Vagina (tissue), 2 donors: ENCODE results near the gene EIF2S3. TPM values are rescaled to one million over a fixed set of nuclear protein-coding genes. Genes with fewer than 3 reads are reported as not detected.
A peak's percentile ranks its signal among the peaks of the same experiment; 100 is the strongest.

Source experiments
- DNase-seq, 2 donors: peaks; one replicate each; pipeline ENCODE4 v3.0.0-alpha.2; 2017; ENCODE audit errors: extremely low spot score in 2 of 2
- H3K27ac ChIP-seq: fragments of 200-600 bp; sonication (generic); one replicate; pipeline ENCODE4 v1.5.1; 2019
- H3K27me3 ChIP-seq: fragments of 200-600 bp; sonication (generic); one replicate; pipeline ENCODE4 v1.5.1; 2019
- H3K36me3 ChIP-seq, 2 donors: fragments of 200-600 bp; sonication (generic); one replicate each; pipeline ENCODE4 v1.5.1; 2017 to 2019
- H3K4me1 ChIP-seq: fragments of 200-600 bp; sonication (generic); one replicate; pipeline ENCODE4 v1.5.1; 2019
- H3K4me3 ChIP-seq, 2 donors: fragments of 200-600 bp; sonication (generic); 1 replicate in 1 of 2; 2 replicates in 1 of 2; pipeline ENCODE4 v1.5.1; 2016 to 2019
- H3K9me3 ChIP-seq: fragments of 200-600 bp; sonication (generic); one replicate; pipeline ENCODE4 v1.5.1; 2019
- POLR2A ChIP-seq, 2 donors: fragments of 450-650 bp; IDR thresholded peaks; one replicate each; pipeline ENCODE4 v1.6.1; 2017; ENCODE audit warnings: antibody characterized with exemption in 2 of 2, mild to moderate bottlenecking in 2 of 2, moderate library complexity in 2 of 2
- POLR2AphosphoS5 ChIP-seq, 2 donors: sonication (generic); formaldehyde crosslinking; IDR thresholded peaks; one replicate each; pipeline ENCODE4 v1.9.0; 2017; ENCODE audit warnings: antibody characterized with exemption in 2 of 2, mild to moderate bottlenecking in 2 of 2, low read depth in 1 of 2; ENCODE audit not compliant: insufficient read depth in 1 of 2
- intact Hi-C: fragments of 100-400 bp; cut with DNase I; formaldehyde crosslinking; loops from one replicate; pipeline ENCODE4 v1.15.1; 2023
- total RNA-seq: library from RNA; depleted of rRNA; stranded (reverse); fragments of >200 nt; gene quantifications from one replicate; pipeline ENCODE4 v1.2.3, GENCODE V29; 2016
- TF ChIP-seq, protein P1 (sequence below), 3 experiments: fragments of 450-650 bp in 2 of 3; fragments of 200-600 bp in 1 of 3; sonication (generic) in 1 of 3; IDR thresholded peaks; one replicate each; pipeline ENCODE4 v1.5.1; 2017 to 2019; ENCODE audit warnings: antibody characterized with exemption in 3 of 3, mild to moderate bottlenecking in 2 of 3, moderate library complexity in 2 of 3

The EIF2S3 gene
- 121 TPM for total RNA-seq

DNA sequence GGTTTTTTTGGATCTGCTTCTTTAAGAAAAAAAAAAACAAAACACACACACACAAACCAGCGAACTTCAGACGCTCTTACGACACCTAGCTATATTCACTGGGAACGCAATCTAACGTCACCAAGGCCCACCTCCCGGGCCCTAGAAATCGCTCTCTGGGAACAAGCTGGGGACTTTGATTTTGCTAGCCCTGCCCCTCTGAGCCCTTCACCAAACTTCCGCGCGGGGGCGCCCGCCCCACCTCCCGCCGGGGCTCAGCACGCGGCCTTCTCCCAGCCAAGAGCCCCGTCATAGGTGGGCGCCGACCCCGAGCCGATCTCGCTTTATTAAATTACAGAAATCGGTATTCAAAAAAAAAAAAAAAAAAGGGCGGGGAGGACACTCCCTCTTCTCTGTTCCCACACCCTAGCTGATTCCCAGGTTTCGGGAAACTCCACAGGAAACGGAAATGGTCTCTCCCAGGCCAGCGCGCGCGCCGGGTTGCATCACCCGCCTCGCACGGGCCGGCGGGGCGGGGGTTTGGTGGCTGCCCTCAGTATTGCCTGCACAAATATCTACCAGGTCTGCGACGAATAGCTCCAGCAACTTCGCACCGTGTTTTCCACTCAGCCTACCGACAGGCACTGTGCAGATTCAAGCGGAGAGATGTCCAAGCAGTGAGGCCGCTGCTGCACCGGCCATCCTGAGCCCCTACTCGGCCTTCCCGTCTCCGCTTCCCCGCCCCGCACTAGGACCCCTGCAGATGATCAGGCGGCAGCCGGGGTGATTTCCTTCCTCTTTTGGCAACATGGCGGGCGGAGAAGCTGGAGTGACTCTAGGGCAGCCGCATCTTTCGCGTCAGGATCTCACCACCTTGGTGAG lies at the start of gene EIF2S3:
EIF2S3 (plus strand) TSS at position 775 of the 861 bp plus-strand sequence; CDS start at position 788, 13 bp downstream.
- DNase-seq, result peak in 1 of 2 donors; percentile 94
- Histone ChIP-seq H3K4me1 (peaks cover 12% of the 10 kb centered on the region), H3K36me3 (peaks cover 0 to 21% of the 10 kb centered on the region in 2 donors), H3K9me3 (no peaks in the 10 kb centered on the region), H3K4me3 (peak within 1 kb of the TSS in 1 of 2 donors; percentile 88), H3K27ac (peak within 1 kb of the TSS; percentile 77), H3K27me3 (no peaks in the 10 kb centered on the region)
- intact Hi-C loops, result loop anchor here (1.0 to 10.0 kb wide), 2 partner anchors 27 to 90 kb away; partner anchors contain the start of genes KLHL15 and ZFX
- TF ChIP-seq, protein P1, sequence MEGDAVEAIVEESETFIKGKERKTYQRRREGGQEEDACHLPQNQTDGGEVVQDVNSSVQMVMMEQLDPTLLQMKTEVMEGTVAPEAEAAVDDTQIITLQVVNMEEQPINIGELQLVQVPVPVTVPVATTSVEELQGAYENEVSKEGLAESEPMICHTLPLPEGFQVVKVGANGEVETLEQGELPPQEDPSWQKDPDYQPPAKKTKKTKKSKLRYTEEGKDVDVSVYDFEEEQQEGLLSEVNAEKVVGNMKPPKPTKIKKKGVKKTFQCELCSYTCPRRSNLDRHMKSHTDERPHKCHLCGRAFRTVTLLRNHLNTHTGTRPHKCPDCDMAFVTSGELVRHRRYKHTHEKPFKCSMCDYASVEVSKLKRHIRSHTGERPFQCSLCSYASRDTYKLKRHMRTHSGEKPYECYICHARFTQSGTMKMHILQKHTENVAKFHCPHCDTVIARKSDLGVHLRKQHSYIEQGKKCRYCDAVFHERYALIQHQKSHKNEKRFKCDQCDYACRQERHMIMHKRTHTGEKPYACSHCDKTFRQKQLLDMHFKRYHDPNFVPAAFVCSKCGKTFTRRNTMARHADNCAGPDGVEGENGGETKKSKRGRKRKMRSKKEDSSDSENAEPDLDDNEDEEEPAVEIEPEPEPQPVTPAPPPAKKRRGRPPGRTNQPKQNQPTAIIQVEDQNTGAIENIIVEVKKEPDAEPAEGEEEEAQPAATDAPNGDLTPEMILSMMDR (IDR thresholded peaks at IDR 0.05), result peak in 2 of 3 experiments; percentile 29 to 49
- TF ChIP-seq POLR2AphosphoS5 (IDR thresholded peaks at IDR 0.05; ENCODE audit: insufficient read depth in 1 of 2, low read depth in 1 of 2), result peak; percentile 93 to 95
- TF ChIP-seq POLR2A (IDR thresholded peaks at IDR 0.05), result no peak

DNA sequence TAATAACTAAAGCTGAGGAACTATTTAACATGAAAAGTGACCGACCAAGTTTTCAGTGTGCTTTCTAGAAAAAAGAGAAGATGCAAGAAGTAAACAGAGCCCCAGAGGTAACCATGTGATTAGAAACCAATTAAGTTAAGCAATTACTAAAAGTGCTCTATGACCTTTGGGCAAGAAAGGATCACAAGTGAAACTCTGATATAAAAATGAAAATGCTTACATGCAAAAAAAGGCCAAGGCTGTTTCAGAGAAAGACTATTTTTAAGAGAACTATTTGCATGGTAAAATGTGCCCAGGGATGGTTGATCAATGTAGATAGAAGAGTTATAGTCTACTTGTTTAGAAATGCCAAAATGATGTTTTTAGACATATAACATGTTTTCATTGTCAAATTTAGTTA lies 49.7 kb upstream of the EIF2S3 start:
- H3K27me3 ChIP-seq, result no peaks in the 10 kb centered on the region
- H3K9me3 ChIP-seq, result no peaks in the 10 kb centered on the region
- no peak overlapping the region for H3K27ac ChIP-seq
- no peaks in the 10 kb centered on the region for H3K36me3 ChIP-seq
- H3K4me3 ChIP-seq, result no peak overlapping the region
- no peaks in the 10 kb centered on the region for H3K4me1 ChIP-seq
- TF ChIP-seq POLR2A (IDR thresholded peaks at IDR 0.05) (no peak), POLR2AphosphoS5 (IDR thresholded peaks at IDR 0.05; ENCODE audit: insufficient read depth in 1 of 2, low read depth in 1 of 2) (no peak)
- TF ChIP-seq, protein P1 (IDR thresholded peaks at IDR 0.05), result no peak
- intact Hi-C loops, result no loop called here
- no peak for DNase-seq

DNA sequence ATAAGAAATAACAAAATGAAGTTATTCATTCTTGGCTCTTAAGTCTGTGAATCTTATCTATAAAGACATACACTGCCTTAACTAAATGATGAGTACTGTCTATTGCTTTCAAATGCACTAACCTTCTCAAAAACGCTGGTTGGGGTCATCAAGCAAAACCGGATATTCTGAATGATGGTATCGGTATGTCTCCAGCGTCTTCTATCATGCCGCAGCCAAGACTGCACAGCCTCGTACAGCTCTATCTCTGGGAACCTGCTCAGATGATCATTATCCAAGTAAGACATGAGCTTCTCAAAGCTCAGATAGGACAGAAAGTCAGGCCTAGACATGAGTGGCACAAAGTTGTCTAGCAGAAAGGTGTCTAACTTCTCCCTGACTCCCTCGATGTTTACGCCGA lies 48.9 kb upstream of the EIF2S3 start:
- Histone ChIP-seq H3K27ac (no peak overlapping the region), H3K27me3 (no peaks in the 10 kb centered on the region), H3K4me3 (no peak overlapping the region), H3K9me3 (no peaks in the 10 kb centered on the region), H3K36me3 (no peaks in the 10 kb centered on the region), H3K4me1 (no peaks in the 10 kb centered on the region)
- DNase-seq, result no peak
- intact Hi-C loops, result no loop called here
- no peak for TF ChIP-seq POLR2A (IDR thresholded peaks at IDR 0.05)
- TF ChIP-seq, protein P1 (IDR thresholded peaks at IDR 0.05), result no peak
- TF ChIP-seq POLR2AphosphoS5 (IDR thresholded peaks at IDR 0.05; ENCODE audit: insufficient read depth in 1 of 2, low read depth in 1 of 2), result no peak

DNA sequence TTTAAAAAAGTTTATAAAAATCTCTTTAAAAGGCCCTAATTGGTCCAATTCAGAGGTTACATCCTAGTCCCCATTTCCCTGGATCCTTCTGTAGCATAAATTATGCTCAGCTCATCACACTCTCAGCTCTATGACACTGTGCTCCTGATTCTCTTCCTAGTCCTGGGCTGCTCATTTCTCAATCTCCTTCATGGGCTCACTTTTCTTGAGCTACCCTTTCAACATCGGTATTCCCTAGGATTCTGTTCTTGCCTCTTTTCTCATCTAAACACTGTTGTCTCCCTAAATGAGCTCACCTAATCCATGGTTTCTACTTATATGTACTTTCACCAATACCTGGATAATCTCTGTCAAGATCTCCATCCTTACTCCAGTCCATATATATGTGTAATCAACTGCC lies 42.5 kb upstream of the EIF2S3 start:
- no peaks in the 10 kb centered on the region for H3K27me3 ChIP-seq
- no peaks in the 10 kb centered on the region for H3K4me1 ChIP-seq
- TF ChIP-seq POLR2AphosphoS5 (IDR thresholded peaks at IDR 0.05; ENCODE audit: insufficient read depth in 1 of 2, low read depth in 1 of 2) (no peak), POLR2A (IDR thresholded peaks at IDR 0.05) (no peak)
- TF ChIP-seq, protein P1 (IDR thresholded peaks at IDR 0.05), result no peak
- DNase-seq, result no peak
- no peak overlapping the region for H3K27ac ChIP-seq
- no peaks in the 10 kb centered on the region for H3K36me3 ChIP-seq
- intact Hi-C loops, result no loop called here
- H3K4me3 ChIP-seq, result no peak overlapping the region
- H3K9me3 ChIP-seq, result no peaks in the 10 kb centered on the region
